Measurements from ENCODE around the gene TAX1BP3.

Gene TAX1BP3

DNA sequence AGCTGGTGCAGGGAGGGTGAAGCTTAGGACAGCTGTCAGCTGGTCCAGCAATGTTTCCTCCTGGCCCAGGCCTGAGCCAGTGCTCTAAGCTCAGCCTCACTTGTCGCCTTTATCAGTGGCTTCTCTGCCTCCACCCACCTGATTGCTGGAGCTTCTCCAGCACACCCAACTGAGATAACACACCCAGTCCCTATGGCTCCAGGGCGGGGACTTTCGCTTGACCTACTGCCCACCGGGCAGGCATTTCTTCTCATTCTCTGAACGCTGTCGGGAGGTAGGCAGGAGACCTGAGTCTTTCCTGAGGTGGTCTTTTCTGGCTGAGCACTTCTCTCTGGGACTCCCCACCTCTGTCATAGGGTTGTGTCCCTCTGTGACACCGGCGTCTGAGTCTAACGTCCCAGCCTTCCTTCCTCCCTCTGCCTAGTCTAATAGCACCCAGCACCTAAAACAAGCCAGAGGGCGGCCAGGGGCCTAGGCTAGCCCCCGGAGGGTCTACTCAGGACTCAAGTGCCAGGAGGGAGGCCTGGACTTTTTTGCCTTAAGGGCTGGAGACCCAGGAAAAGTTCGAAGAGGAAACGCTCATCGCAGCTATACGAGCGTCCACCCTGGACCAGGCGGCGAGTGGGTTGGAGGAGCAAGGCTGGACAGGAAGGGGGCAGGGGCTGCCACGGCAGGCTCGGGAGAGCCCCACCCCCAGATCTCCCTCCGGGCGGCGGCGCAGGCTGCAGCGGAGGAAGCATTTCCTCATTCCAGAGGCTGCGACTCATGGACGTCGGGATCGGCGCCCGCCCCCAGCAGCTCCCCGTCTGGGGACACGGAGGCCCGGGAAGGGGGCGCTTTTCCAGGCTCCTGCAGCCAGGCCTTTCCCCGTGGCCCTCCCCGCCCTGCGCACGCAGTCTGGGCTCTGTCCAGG is 756 bp downstream of the TAX1BP3 start (continued):
- TF ChIP-seq ZFP3 (tag by site-specific recombination; IDR thresholded peaks at IDR 0.05; ENCODE audit: low read depth) (no peak), EGR2 (tag by site-specific recombination; IDR thresholded peaks at IDR 0.05; ENCODE audit: low read depth) (peak; percentile 75), ZNF394 (tag by site-specific recombination; IDR thresholded peaks at IDR 0.05; ENCODE audit: borderline replicate concordance) (0 out of 2 replicates have a peak, but pooled peaks have one; percentile 19), GLI4 (tag by site-specific recombination; IDR thresholded peaks at IDR 0.05) (0 out of 2 replicates have a peak, but pooled peaks have one; percentile 37), ZNF747 (tag by site-specific recombination; IDR thresholded peaks at IDR 0.05) (no peak), ZNF501 (tag by site-specific recombination; IDR thresholded peaks at IDR 0.05) (peak; percentile 90; the same call in 1 of the 2 replicates), ZNF214 (tag by site-specific recombination; IDR thresholded peaks at IDR 0.05; ENCODE audit: borderline replicate concordance) (no peak), HOXA7 (CRISPR knock-in tag; IDR thresholded peaks at IDR 0.05; ENCODE audit: borderline replicate concordance) (no peak), ZNF239 (tag by site-specific recombination; IDR thresholded peaks at IDR 0.05) (no peak), ZNF530 (tag by site-specific recombination; IDR thresholded peaks at IDR 0.05; ENCODE audit: low read depth) (no peak), ZNF560 (tag by site-specific recombination; IDR thresholded peaks at IDR 0.05; ENCODE audit: borderline replicate concordance) (no peak), ZNF561 (tag by site-specific recombination; IDR thresholded peaks at IDR 0.05; ENCODE audit: borderline replicate concordance) (no peak), ZNF610 (tag by site-specific recombination; IDR thresholded peaks at IDR 0.05; ENCODE audit: borderline replicate concordance) (no peak), REST (tag by site-specific recombination; IDR thresholded peaks at IDR 0.05) (no peak), ZNF548 (tag by site-specific recombination; IDR thresholded peaks at IDR 0.05) (no peak), GLIS1 (tag by site-specific recombination; IDR thresholded peaks at IDR 0.05) (peak; percentile 75), ZNF121 (tag by site-specific recombination; IDR thresholded peaks at IDR 0.05) (no peak), PRDM10 (tag by site-specific recombination; IDR thresholded peaks at IDR 0.05) (0 out of 2 replicates have a peak, but pooled peaks have one; percentile 29), KLF16 (tag by site-specific recombination; IDR thresholded peaks at IDR 0.05) (0 out of 2 replicates have a peak, but pooled peaks have one; percentile 74), ZNF37A (tag by site-specific recombination; IDR thresholded peaks at IDR 0.05) (no peak), ZNF529 (tag by site-specific recombination; IDR thresholded peaks at IDR 0.05; ENCODE audit: insufficient replicate concordance) (no peak), YY2 (tag by site-specific recombination; IDR thresholded peaks at IDR 0.05) (no peak), ZNF433 (tag by site-specific recombination; IDR thresholded peaks at IDR 0.05; ENCODE audit: low read depth) (no peak), ZNF133 (tag by site-specific recombination; IDR thresholded peaks at IDR 0.05) (no peak), ZBTB20 (tag by site-specific recombination; IDR thresholded peaks at IDR 0.05) (peak; percentile 88), ZNF837 (tag by site-specific recombination; IDR thresholded peaks at IDR 0.05) (no peak), SP7 (tag by site-specific recombination; IDR thresholded peaks at IDR 0.05) (peak; percentile 70; the same call in 1 of the 2 replicates)
- TF ChIP-seq, protein P1, sequence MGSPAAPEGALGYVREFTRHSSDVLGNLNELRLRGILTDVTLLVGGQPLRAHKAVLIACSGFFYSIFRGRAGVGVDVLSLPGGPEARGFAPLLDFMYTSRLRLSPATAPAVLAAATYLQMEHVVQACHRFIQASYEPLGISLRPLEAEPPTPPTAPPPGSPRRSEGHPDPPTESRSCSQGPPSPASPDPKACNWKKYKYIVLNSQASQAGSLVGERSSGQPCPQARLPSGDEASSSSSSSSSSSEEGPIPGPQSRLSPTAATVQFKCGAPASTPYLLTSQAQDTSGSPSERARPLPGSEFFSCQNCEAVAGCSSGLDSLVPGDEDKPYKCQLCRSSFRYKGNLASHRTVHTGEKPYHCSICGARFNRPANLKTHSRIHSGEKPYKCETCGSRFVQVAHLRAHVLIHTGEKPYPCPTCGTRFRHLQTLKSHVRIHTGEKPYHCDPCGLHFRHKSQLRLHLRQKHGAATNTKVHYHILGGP (tag by site-specific recombination; IDR thresholded peaks at IDR 0.05): no peak
- TF ChIP-seq, protein P2, sequence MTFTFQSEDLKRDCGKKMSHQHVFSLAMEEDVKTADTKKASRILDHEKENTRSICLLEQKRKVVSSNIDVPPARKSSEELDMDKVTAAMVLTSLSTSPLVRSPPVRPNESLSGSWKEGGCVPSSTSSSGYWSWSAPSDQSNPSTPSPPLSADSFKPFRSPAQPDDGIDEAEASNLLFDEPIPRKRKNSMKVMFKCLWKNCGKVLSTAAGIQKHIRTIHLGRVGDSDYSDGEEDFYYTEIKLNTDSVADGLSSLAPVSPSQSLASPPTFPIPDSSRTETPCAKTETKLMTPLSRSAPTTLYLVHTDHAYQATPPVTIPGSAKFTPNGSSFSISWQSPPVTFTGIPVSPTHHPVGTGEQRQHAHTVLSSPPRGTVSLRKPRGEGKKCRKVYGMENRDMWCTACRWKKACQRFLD (tag by site-specific recombination; IDR thresholded peaks at IDR 0.05): no peak

Measured in HEK293 (cell line).